H1 (cell line): ENCODE data around the gene SLC13A3. TPM values are rescaled to one million over a fixed set of nuclear protein-coding genes. Genes with fewer than 3 reads are reported as not detected.

ENCODE experiments used
- CTCF ChIA-PET: fragments of 300-600 bp; sonication (Branson Sonifier 250); formaldehyde crosslinking; loops from one replicate; lab custom pipeline; 2021; ENCODE audit not compliant: partially characterized antibody; lab: Charles Lee
- POLR2A ChIA-PET: fragments of 300-600 bp; sonication (Branson Sonifier 250); formaldehyde crosslinking; loops from one replicate; lab custom pipeline; 2021; ENCODE audit warnings: inconsistent platforms; ENCODE audit not compliant: partially characterized antibody; lab: Charles Lee
- DNase-seq, 2 experiments: peaks; one replicate each; pipeline versions ENCODE4 v3.0.0 to v3.0.0-alpha.2; 2010 to 2022; ENCODE audit warnings: low spot score in 2 of 2, low read depth in 1 of 2, mixed read lengths in 1 of 2
- FAIRE-seq: peaks from 2 replicates; lab custom pipeline; 2011; peaks lifted over from hg19 to GRCh38; lab: Jason Lieb, UNC
- H2AFZ ChIP-seq: 2 replicates; pipeline ENCODE4 v1.8.1; 2012; ENCODE audit warnings: low read length, inconsistent platforms
- H2AK5ac ChIP-seq: 2 replicates; pipeline ENCODE4 v1.6.1; 2013; ENCODE audit warnings: low read depth, low read length
- H2BK120ac ChIP-seq: replicated peaks from 2 replicates; pipeline ENCODE3; 2013; ENCODE audit warnings: low read depth, low read length, inconsistent platforms
- H2BK12ac ChIP-seq: 2 replicates; pipeline ENCODE4 v1.6.1; 2013; ENCODE audit warnings: low read depth, low read length
- H2BK15ac ChIP-seq: 2 replicates; pipeline ENCODE4 v1.6.1; 2013; ENCODE audit warnings: low read length
- H2BK20ac ChIP-seq: 2 replicates; pipeline ENCODE4 v1.6.1; 2013; ENCODE audit warnings: low read length
- H2BK5ac ChIP-seq: 2 replicates; pipeline ENCODE4 v1.6.1; 2013; ENCODE audit warnings: low read depth, low read length
- H3K14ac ChIP-seq: 2 replicates; pipeline ENCODE4 v1.6.1; 2013; ENCODE audit warnings: inconsistent platforms; ENCODE audit not compliant: insufficient read length
- H3K18ac ChIP-seq: 2 replicates; pipeline ENCODE4 v1.6.1; 2013; ENCODE audit warnings: low read length; ENCODE audit errors: extremely low read depth
- H3K23ac ChIP-seq: 2 replicates; pipeline ENCODE4 v1.6.1; 2013; ENCODE audit warnings: inconsistent platforms; ENCODE audit not compliant: insufficient read length
- H3K23me2 ChIP-seq: 2 replicates; pipeline ENCODE4 v1.6.1; 2013; ENCODE audit warnings: low read depth, low read length
- H3K27ac ChIP-seq: 2 replicates; pipeline ENCODE4 v1.6.1; 2011; ENCODE audit warnings: low read depth, low read length, inconsistent platforms
- H3K27me3 ChIP-seq, 4 experiments: replicated peaks in 1 of 4; 1 replicate in 1 of 4; 2 replicates in 3 of 4; pipeline versions ENCODE4 v1.6.1 to v1.8.1; 2011 to 2013; ENCODE audit warnings: low read length in 3 of 4, mild to moderate bottlenecking in 3 of 4, inconsistent platforms in 2 of 4, mixed read lengths in 2 of 4, moderate library complexity in 1 of 4; ENCODE audit not compliant: control insufficient read depth in 3 of 4, insufficient read depth in 3 of 4; ENCODE audit errors: extremely low read depth in 1 of 4
- H3K36me3 ChIP-seq, 4 experiments: 2 replicates each; pipeline versions ENCODE4 v1.6.1 to v1.8.1; 2011 to 2013; ENCODE audit warnings: mild to moderate bottlenecking in 4 of 4, low read length in 3 of 4, moderate library complexity in 2 of 4, control low read depth in 1 of 4, inconsistent platforms in 1 of 4; ENCODE audit not compliant: insufficient read depth in 4 of 4, control insufficient read depth in 2 of 4
- H3K4ac ChIP-seq: replicated peaks from 2 replicates; pipeline ENCODE3; 2013; ENCODE audit warnings: low read length, low read depth, mixed read lengths, inconsistent platforms; ENCODE audit not compliant: insufficient read length
- H3K4me1 ChIP-seq, 4 experiments: replicated peaks in 1 of 4; 1 replicate in 1 of 4; 2 replicates in 3 of 4; pipeline versions ENCODE4 v1.6.1 to v1.8.1; 2011 to 2013; ENCODE audit warnings: low read length in 3 of 4, inconsistent platforms in 2 of 4, mixed read lengths in 1 of 4; ENCODE audit not compliant: insufficient read depth in 4 of 4, control insufficient read depth in 3 of 4
- H3K4me2 ChIP-seq, 2 experiments: 2 replicates each; pipeline versions ENCODE4 v1.6.1 to v1.8.1; 2011 to 2013; ENCODE audit warnings: low read depth in 2 of 2, low read length in 2 of 2, control low read depth in 1 of 2, inconsistent platforms in 1 of 2, mild to moderate bottlenecking in 1 of 2; ENCODE audit not compliant: insufficient read depth in 1 of 2
- H3K4me3 ChIP-seq, 4 experiments: fragments of 200-600, 300-600 bp in 1 of 4; sonication (generic), shearing (Covaris generic), sonication (Bioruptor Twin) in 1 of 4; 2 replicates each; pipeline versions ENCODE4 v1.5.1 to v1.8.1; 2011 to 2016; ENCODE audit warnings: low read length in 4 of 4, low read depth in 3 of 4, control low read depth in 2 of 4, inconsistent platforms in 2 of 4, mild to moderate bottlenecking in 2 of 4, mixed read lengths in 1 of 4, moderate library complexity in 1 of 4; ENCODE audit not compliant: insufficient read depth in 2 of 4; ENCODE audit errors: extremely low read depth in 1 of 4
- H3K56ac ChIP-seq: replicated peaks from 2 replicates; pipeline ENCODE3; 2013; ENCODE audit warnings: low read depth, mild to moderate bottlenecking, mixed read lengths, low read length, inconsistent platforms; ENCODE audit not compliant: insufficient read length
- H3K79me1 ChIP-seq: 2 replicates; pipeline ENCODE4 v1.6.1; 2013; ENCODE audit warnings: low read depth, low read length, control low read depth
- H3K79me2 ChIP-seq, 2 experiments: 2 replicates each; pipeline versions ENCODE4 v1.6.1 to v1.8.1; 2012 to 2013; ENCODE audit warnings: low read length in 2 of 2, mild to moderate bottlenecking in 2 of 2, inconsistent platforms in 1 of 2; ENCODE audit not compliant: insufficient read depth in 2 of 2, control insufficient read depth in 1 of 2
- H3K9ac ChIP-seq, 4 experiments: replicated peaks in 1 of 4; 1 replicate in 1 of 4; 2 replicates in 3 of 4; pipeline versions ENCODE4 v1.6.1 to v1.8.1; 2011 to 2013; ENCODE audit warnings: low read depth in 3 of 4, low read length in 3 of 4, control low read depth in 2 of 4, mild to moderate bottlenecking in 2 of 4, moderate library complexity in 2 of 4, inconsistent platforms in 1 of 4; ENCODE audit errors: extremely low read depth in 1 of 4
- H3K9me3 ChIP-seq, 2 experiments: 2 replicates each; pipeline versions ENCODE4 v1.6.1 to v1.8.1; 2012 to 2013; ENCODE audit warnings: mild to moderate bottlenecking in 2 of 2, moderate library complexity in 2 of 2, control low read depth in 1 of 2, inconsistent platforms in 1 of 2, low read depth in 1 of 2, low read length in 1 of 2, mixed read lengths in 1 of 2; ENCODE audit not compliant: insufficient read depth in 2 of 2
- H4K20me1 ChIP-seq, 2 experiments: replicated peaks in 1 of 2; 2 replicates each; pipeline versions ENCODE3 to v1.8.1; 2011 to 2013; ENCODE audit warnings: inconsistent platforms in 2 of 2, low read length in 2 of 2, mild to moderate bottlenecking in 1 of 2; ENCODE audit not compliant: insufficient read depth in 2 of 2, control insufficient read depth in 1 of 2
- H4K5ac ChIP-seq: 2 replicates; pipeline ENCODE4 v1.6.1; 2013; ENCODE audit warnings: low read length, low read depth, mixed read lengths, inconsistent platforms; ENCODE audit not compliant: insufficient read length
- H4K8ac ChIP-seq: 2 replicates; pipeline ENCODE4 v1.8.0; 2013; ENCODE audit warnings: mild to moderate bottlenecking, moderate library complexity, low read length, inconsistent platforms; ENCODE audit not compliant: insufficient read depth; ENCODE audit errors: extremely low read depth
- H4K91ac ChIP-seq: replicated peaks from 2 replicates; pipeline ENCODE3; 2013; ENCODE audit warnings: low read length, mixed read lengths, inconsistent platforms; ENCODE audit not compliant: insufficient read length
- JUND ChIP-seq: IDR thresholded peaks from 2 replicates; pipeline ENCODE4 v1.6.1; 2011; ENCODE audit warnings: mild to moderate bottlenecking, improper control_type of control experiment, low read length
- WGBS, 2 experiments: shearing (Covaris generic) in 1 of 2; methylation state at CpG; one replicate each; pipeline versions ENCODE4 v1.1.6 to v1.1.7; 2013 to 2015; ENCODE audit warnings: low lambda C conversion rate in 2 of 2, mixed read lengths in 2 of 2, inconsistent platforms in 1 of 2, low coverage in 1 of 2, missing lambda C conversion rate in 1 of 2; ENCODE audit not compliant: insufficient replicate concordance in 2 of 2, insufficient coverage in 1 of 2, insufficient read length in 1 of 2; ENCODE audit errors: extremely low coverage in 1 of 2, missing lambda C conversion rate in 1 of 2; 5-methylcytosine and 5-hydroxymethylcytosine counted together
- polyA plus RNA-seq, 7 experiments: library from polyadenylated mRNA; depleted of rRNA in 3 of 7; stranded (reverse) in 5 of 7; unstranded in 2 of 7; fragments of >200 nt in 5 of 7; fragments of 200-250 nt in 2 of 7; gene quantifications; 1 replicate in 5 of 7; 2 replicates in 1 of 7; 4 replicates in 1 of 7; pipeline versions ENCODE4 v1.2.1 to v1.2.3, GENCODE V29; 2011 to 2013; ENCODE audit warnings: missing spikeins in 2 of 7, mixed read lengths in 2 of 7
- total RNA-seq: library from RNA; stranded (reverse); fragmentation: NEBNext Ultra II Directional; extraction: Animal tissue kit (Norgen Biotek cat#: 25700); gene quantifications from 2 replicates; pipeline ENCODE4 v1.2.1, GENCODE V29; 2021

Gene SLC13A3
- total and polyA plus RNA-seq, 2 of the 8 experiments (the other 6 are each of a cell fraction or from before 2014, with no cell fraction given) = 9.4 to 12.6 TPM

GRCh38 chr20:46549188-46549972 is 101.9 kb downstream of the SLC13A3 start:
- no peak overlapping the region for H3K56ac ChIP-seq
- H3K14ac ChIP-seq = no peak overlapping the region
- no peak overlapping the region for H2AK5ac ChIP-seq
- WGBS, 2 experiments = 95% methylated on average over 4 of the region's 4 CpGs; no CpG with 5 or more reads in 1 of the 2 experiments
- no peaks in the 10 kb centered on the region for H3K23me2 ChIP-seq
- DNase-seq (no peak), FAIRE-seq (no peak)
- no peak overlapping the region for H3K27ac ChIP-seq
- H2BK12ac ChIP-seq = no peak overlapping the region; the same call in 1 of the 2 replicates
- H4K20me1 ChIP-seq = no peaks in the 10 kb centered on the region
- H3K9me3 ChIP-seq = no peaks in the 10 kb centered on the region
- peaks cover 5 to 22% (median 15%) of the 10 kb centered on the region in 4 experiments for H3K4me1 ChIP-seq
- H3K79me1 ChIP-seq = no peaks in the 10 kb centered on the region
- H2BK15ac ChIP-seq = no peak overlapping the region
- no peak overlapping the region for H4K91ac ChIP-seq
- H3K4me3 ChIP-seq = no peak overlapping the region
- H2BK120ac ChIP-seq = no peak overlapping the region
- H3K23ac ChIP-seq = no peak overlapping the region
- no peak overlapping the region for H2BK5ac ChIP-seq
- ChIA-PET CTCF (interaction anchor here (0.7 to 7.7 kb wide), 12 partner anchors 10 to 158 kb away, joined by 3 to 64 read pairs (median 6); no protein-coding TSS in a partner anchor), POLR2A (interaction anchor here (1.0 to 1.7 kb wide), 3 partner anchors 10 to 137 kb away, joined by 3 to 6 read pairs (median 3); no protein-coding TSS in a partner anchor)
- no peak overlapping the region for H3K18ac ChIP-seq
- H3K36me3 ChIP-seq = no peaks in the 10 kb centered on the region
- H2BK20ac ChIP-seq = no peak overlapping the region
- no peak overlapping the region for H3K4me2 ChIP-seq
- H4K8ac ChIP-seq = no peak overlapping the region
- no peak overlapping the region for H2AFZ ChIP-seq
- H3K79me2 ChIP-seq = no peaks in the 10 kb centered on the region
- H3K9ac ChIP-seq = no peak overlapping the region
- H3K27me3 ChIP-seq = no peaks in the 10 kb centered on the region; a peak in 2 of 7 replicates
- no peak overlapping the region for H4K5ac ChIP-seq
- no peak overlapping the region for H3K4ac ChIP-seq
- TF ChIP-seq JUND = no peak
